NT2/D1 (cell line): ENCODE data around the gene PIK3AP1.

ENCODE experiments used
- SUZ12 ChIP-seq: IDR thresholded peaks from 2 replicates; pipeline ENCODE4 v1.6.1; 2011; ENCODE audit not compliant: insufficient read length, insufficient read depth; ENCODE audit errors: extremely low read depth
- YY1 ChIP-seq: IDR thresholded peaks from 2 replicates; pipeline ENCODE4 v1.6.1; 2011; ENCODE audit not compliant: insufficient read length, insufficient read depth

GRCh38 chr10:96632974-96633710, 87.2 kb downstream of the PIK3AP1 start:
- TF ChIP-seq YY1: no peak
- TF ChIP-seq SUZ12: no peak
